Stomach (tissue), 4 donors: ENCODE results near the gene IL10RB.

Experiments
- CTCF ChIP-seq, 7 experiments: fragments of 450-650 bp in 4 of 7; fragments of 200-600 bp in 3 of 7; sonication (generic) in 3 of 7; IDR thresholded peaks; one replicate each; pipeline ENCODE4 v1.5.1; 2016 to 2019; ENCODE audit warnings: antibody characterized with exemption in 7 of 7, control low read depth in 2 of 7, mild to moderate bottlenecking in 1 of 7
- POLR2A ChIP-seq, 4 donors: fragments of 450-650 bp; IDR thresholded peaks; one replicate each; pipeline ENCODE4 v1.6.1; 2016; ENCODE audit warnings: antibody characterized with exemption in 4 of 4, control low read depth in 2 of 4, mild to moderate bottlenecking in 1 of 4, moderate library complexity in 1 of 4
- POLR2AphosphoS5 ChIP-seq, 3 donors: sonication (generic); formaldehyde crosslinking; IDR thresholded peaks; one replicate each; pipeline ENCODE4 v1.6.1; 2016; ENCODE audit warnings: antibody characterized with exemption in 3 of 3

- no peak for TF ChIP-seq CTCF (IDR thresholded peaks at IDR 0.05)
- TF ChIP-seq POLR2AphosphoS5 (IDR thresholded peaks at IDR 0.05), result no peak
- no peak for TF ChIP-seq POLR2A (IDR thresholded peaks at IDR 0.05)
Measured at GRCh38 chr21:33296156-33296555, 30.0 kb downstream of the IL10RB start.
